ENCODE results near the gene CRIP3. TPM values are rescaled to one million over a fixed set of nuclear protein-coding genes. Genes with fewer than 3 reads are reported as not detected.

Gene CRIP3
- total RNA-seq, 1 experiment from 2014 or later, result not detected

- CTCF ChIA-PET, result interaction anchor here (0.5 to 1.1 kb wide), 2 partner anchors 20 to 164 kb away, joined by 3 read pairs; partner anchors contain the start of gene TJAP1
- peaks cover 3% of the 10 kb centered on the region for H3K27me3 Mint-ChIP-seq (ENCODE audit: insufficient read depth, unreplicated experiment)
Observed at GRCh38 chr6:43313813-43314212, 5.2 kb upstream of the CRIP3 start.

DNA sequence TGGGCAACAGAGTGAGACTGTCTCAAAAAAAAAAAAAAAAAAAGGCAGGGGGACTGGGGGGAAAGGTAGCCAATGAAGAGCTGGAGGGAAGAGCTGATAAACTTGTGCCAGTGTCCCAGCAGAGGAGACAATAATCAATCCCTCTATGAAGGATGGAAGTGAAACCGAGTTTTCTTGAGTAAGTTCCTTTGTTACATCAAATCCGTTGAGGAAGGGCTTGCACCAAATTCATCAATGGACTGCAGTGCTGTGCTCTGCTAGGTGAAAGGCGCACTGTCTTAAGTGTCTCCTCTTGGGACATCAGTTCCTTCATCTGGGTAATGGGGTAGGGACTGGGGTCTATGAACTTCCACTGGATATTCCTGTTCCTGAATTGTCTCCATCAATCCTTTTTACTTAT is 3.0 kb upstream of the CRIP3 start:
- H3K36me3 Mint-ChIP-seq (ENCODE audit: insufficient read depth, unreplicated experiment), result no peaks in the 10 kb centered on the region
- Histone ChIP-seq H3K27me3 (replicated peaks; ENCODE audit: control insufficient read depth, insufficient read depth, low read length) (no peaks in the 10 kb centered on the region), H3K36me3 (ENCODE audit: control insufficient read depth, insufficient read depth, low read length) (no peaks in the 10 kb centered on the region; the same call in 1 of the 2 replicates), H3K9me3 (no peaks in the 10 kb centered on the region), H3K4me1 (no peaks in the 10 kb centered on the region), H3K4me3 (ENCODE audit: low read depth, low read length) (no peak overlapping the region)
- intact Hi-C loops (cut with micrococcal nuclease; ENCODE audit: unreplicated experiment), result no loop called here
- CTCF ChIA-PET, result interaction anchor here (0.6 kb wide), 1 partner anchor 91 kb away, joined by 3 read pairs; no protein-coding TSS in a partner anchor
- H3K4me3 Mint-ChIP-seq (ENCODE audit: unreplicated experiment), result no peak overlapping the region
- H3K27ac Mint-ChIP-seq (ENCODE audit: unreplicated experiment), result no peak overlapping the region
- BruUV-seq (replicated peaks), result no TSS peak
- POLR2A ChIA-PET, result interaction anchor here (0.6 kb wide), 1 partner anchor 83 kb away, joined by 6 read pairs; no protein-coding TSS in a partner anchor
- no peak for DNase-seq
- TF ChIP-seq, protein P1, sequence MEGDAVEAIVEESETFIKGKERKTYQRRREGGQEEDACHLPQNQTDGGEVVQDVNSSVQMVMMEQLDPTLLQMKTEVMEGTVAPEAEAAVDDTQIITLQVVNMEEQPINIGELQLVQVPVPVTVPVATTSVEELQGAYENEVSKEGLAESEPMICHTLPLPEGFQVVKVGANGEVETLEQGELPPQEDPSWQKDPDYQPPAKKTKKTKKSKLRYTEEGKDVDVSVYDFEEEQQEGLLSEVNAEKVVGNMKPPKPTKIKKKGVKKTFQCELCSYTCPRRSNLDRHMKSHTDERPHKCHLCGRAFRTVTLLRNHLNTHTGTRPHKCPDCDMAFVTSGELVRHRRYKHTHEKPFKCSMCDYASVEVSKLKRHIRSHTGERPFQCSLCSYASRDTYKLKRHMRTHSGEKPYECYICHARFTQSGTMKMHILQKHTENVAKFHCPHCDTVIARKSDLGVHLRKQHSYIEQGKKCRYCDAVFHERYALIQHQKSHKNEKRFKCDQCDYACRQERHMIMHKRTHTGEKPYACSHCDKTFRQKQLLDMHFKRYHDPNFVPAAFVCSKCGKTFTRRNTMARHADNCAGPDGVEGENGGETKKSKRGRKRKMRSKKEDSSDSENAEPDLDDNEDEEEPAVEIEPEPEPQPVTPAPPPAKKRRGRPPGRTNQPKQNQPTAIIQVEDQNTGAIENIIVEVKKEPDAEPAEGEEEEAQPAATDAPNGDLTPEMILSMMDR (IDR thresholded peaks at IDR 0.05; ENCODE audit: insufficient read depth in 1 of 2, low read depth in 1 of 2, low read length in 1 of 2, severe bottlenecking in 1 of 2, unreplicated experiment in 1 of 2), result no peak
- no peaks in the 10 kb centered on the region for H3K9me3 Mint-ChIP-seq (ENCODE audit: unreplicated experiment)
- peaks cover 3% of the 10 kb centered on the region for H3K27me3 Mint-ChIP-seq (ENCODE audit: insufficient read depth, unreplicated experiment)
- no peaks in the 10 kb centered on the region for H3K4me1 Mint-ChIP-seq (ENCODE audit: low read depth, unreplicated experiment)

More at GRCh38 chr6:43313813-43314212, 5.2 kb upstream of the CRIP3 start:
- Mint-ChIP-seq H3K36me3 (ENCODE audit: insufficient read depth, unreplicated experiment) (no peaks in the 10 kb centered on the region), H3K27ac (ENCODE audit: unreplicated experiment) (no peak overlapping the region), H3K9me3 (ENCODE audit: unreplicated experiment) (no peaks in the 10 kb centered on the region), H3K4me3 (ENCODE audit: unreplicated experiment) (no peak overlapping the region), H3K4me1 (ENCODE audit: low read depth, unreplicated experiment) (no peaks in the 10 kb centered on the region)
- H3K27me3 ChIP-seq (replicated peaks; ENCODE audit: control insufficient read depth, insufficient read depth, low read length), result no peaks in the 10 kb centered on the region
- TF ChIP-seq, protein P1 (IDR thresholded peaks at IDR 0.05; ENCODE audit: insufficient read depth in 1 of 2, low read depth in 1 of 2, low read length in 1 of 2, severe bottlenecking in 1 of 2, unreplicated experiment in 1 of 2), result no peak
- no peaks in the 10 kb centered on the region for H3K9me3 ChIP-seq
- DNase-seq, result no peak
- H3K36me3 ChIP-seq (ENCODE audit: control insufficient read depth, insufficient read depth, low read length), result no peaks in the 10 kb centered on the region; the same call in 1 of the 2 replicates
- intact Hi-C loops (cut with micrococcal nuclease; ENCODE audit: unreplicated experiment), result no loop called here
- no TSS peak for BruUV-seq (replicated peaks)
- no peak overlapping the region for H3K4me3 ChIP-seq (ENCODE audit: low read depth, low read length)
- H3K4me1 ChIP-seq, result no peaks in the 10 kb centered on the region
- POLR2A ChIA-PET, result no interaction called here

- Histone ChIP-seq H3K4me3 (ENCODE audit: low read depth, low read length) (no peak overlapping the region), H3K9me3 (no peaks in the 10 kb centered on the region), H3K36me3 (ENCODE audit: control insufficient read depth, insufficient read depth, low read length) (no peaks in the 10 kb centered on the region; the same call in 1 of the 2 replicates), H3K4me1 (no peaks in the 10 kb centered on the region), H3K27me3 (replicated peaks; ENCODE audit: control insufficient read depth, insufficient read depth, low read length) (no peaks in the 10 kb centered on the region)
- ChIA-PET POLR2A (no interaction called here), CTCF (no interaction called here)
- H3K9me3 Mint-ChIP-seq (ENCODE audit: unreplicated experiment), result no peaks in the 10 kb centered on the region
- TF ChIP-seq, protein P1 (IDR thresholded peaks at IDR 0.05; ENCODE audit: insufficient read depth in 1 of 2, low read depth in 1 of 2, low read length in 1 of 2, severe bottlenecking in 1 of 2, unreplicated experiment in 1 of 2), result no peak
- H3K4me3 Mint-ChIP-seq (ENCODE audit: unreplicated experiment), result no peak overlapping the region
- H3K4me1 Mint-ChIP-seq (ENCODE audit: low read depth, unreplicated experiment), result no peaks in the 10 kb centered on the region
- BruUV-seq (replicated peaks), result no TSS peak
- no peaks in the 10 kb centered on the region for H3K27me3 Mint-ChIP-seq (ENCODE audit: insufficient read depth, unreplicated experiment)
- no peak for DNase-seq
- no peak overlapping the region for H3K27ac Mint-ChIP-seq (ENCODE audit: unreplicated experiment)
- no peaks in the 10 kb centered on the region for H3K36me3 Mint-ChIP-seq (ENCODE audit: insufficient read depth, unreplicated experiment)
- intact Hi-C loops (cut with micrococcal nuclease; ENCODE audit: unreplicated experiment), result no loop called here
Observed at GRCh38 chr6:43310624-43311023, 2.0 kb upstream of the CRIP3 start.

Measured in Caco-2 (cell line).